HUES6 (cell line): ENCODE data around the gene KIAA1755.

ENCODE experiments used
- H3K27ac ChIP-seq: 2 replicates; pipeline ENCODE4 v1.7.0; 2013; ENCODE audit warnings: low read depth, mild to moderate bottlenecking, low read length, inconsistent platforms
- H3K27me3 ChIP-seq: 2 replicates; pipeline ENCODE4 v1.6.1; 2013; ENCODE audit warnings: low read length; ENCODE audit not compliant: control insufficient read depth, insufficient read depth
- H3K36me3 ChIP-seq: 2 replicates; pipeline ENCODE4 v1.6.1; 2013; ENCODE audit warnings: low read length; ENCODE audit not compliant: control insufficient read depth, insufficient read depth
- H3K4me1 ChIP-seq: 2 replicates; pipeline ENCODE4 v1.6.1; 2013; ENCODE audit warnings: low read length; ENCODE audit not compliant: control insufficient read depth, insufficient read depth
- H3K4me3 ChIP-seq: 2 replicates; pipeline ENCODE4 v1.5.1; 2013; ENCODE audit warnings: low read depth, low read length
- H3K9ac ChIP-seq: one replicate; pipeline ENCODE4 v1.6.1; 2013; ENCODE audit warnings: mild to moderate bottlenecking, low read length
- H3K9me3 ChIP-seq: 2 replicates; pipeline ENCODE4 v1.6.1; 2013; ENCODE audit warnings: low read depth, low read length; ENCODE audit not compliant: control insufficient read depth, insufficient read depth

Gene KIAA1755

GRCh38 chr20:38301309-38301708, 40.8 kb upstream of the KIAA1755 start:
- Histone ChIP-seq H3K9me3 (no peaks in the 10 kb centered on the region), H3K27me3 (no peaks in the 10 kb centered on the region; the same call in 1 of the 2 replicates), H3K36me3 (no peaks in the 10 kb centered on the region), H3K4me1 (peaks cover 9% of the 10 kb centered on the region), H3K27ac (no peak overlapping the region), H3K9ac (no peak overlapping the region), H3K4me3 (no peak overlapping the region)

DNA sequence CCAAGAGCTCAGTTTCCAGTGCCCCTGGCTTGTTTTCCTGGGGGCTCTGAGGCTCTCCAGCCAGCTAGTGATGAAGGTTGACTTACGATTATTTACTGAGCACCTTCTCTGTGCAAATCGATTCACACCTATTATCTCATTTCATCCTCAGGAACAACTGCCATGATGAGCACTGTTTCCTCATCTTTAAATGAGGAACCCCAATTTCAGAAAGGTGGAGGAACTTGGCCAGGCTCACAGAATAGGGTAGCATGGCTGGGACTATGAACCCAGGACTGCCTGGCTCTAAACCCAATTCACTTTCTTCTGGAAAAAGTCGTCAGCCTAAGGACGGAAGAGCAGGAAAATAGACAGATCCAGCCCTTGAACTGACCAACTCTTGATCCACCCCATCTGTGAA, 39.9 kb upstream of the KIAA1755 start:
- Histone ChIP-seq H3K27me3 (no peaks in the 10 kb centered on the region; the same call in 1 of the 2 replicates), H3K4me3 (no peak overlapping the region), H3K36me3 (no peaks in the 10 kb centered on the region), H3K4me1 (peaks cover 9% of the 10 kb centered on the region), H3K9me3 (no peaks in the 10 kb centered on the region), H3K9ac (no peak overlapping the region), H3K27ac (no peak overlapping the region)

GRCh38 chr20:38299963-38300362, 39.4 kb upstream of the KIAA1755 start:
- Histone ChIP-seq H3K27ac (no peak overlapping the region), H3K9ac (no peak overlapping the region), H3K4me1 (peaks cover 9% of the 10 kb centered on the region), H3K36me3 (no peaks in the 10 kb centered on the region), H3K4me3 (no peak overlapping the region), H3K27me3 (no peaks in the 10 kb centered on the region; the same call in 1 of the 2 replicates), H3K9me3 (no peaks in the 10 kb centered on the region)

GRCh38 chr20:38298768-38299288, 38.3 kb upstream of the KIAA1755 start:
- H3K27me3 ChIP-seq: no peaks in the 10 kb centered on the region; the same call in 1 of the 2 replicates
- H3K9ac ChIP-seq: no peak overlapping the region
- H3K9me3 ChIP-seq: no peaks in the 10 kb centered on the region
- H3K27ac ChIP-seq: no peak overlapping the region
- H3K4me1 ChIP-seq: peaks cover 9% of the 10 kb centered on the region
- no peaks in the 10 kb centered on the region for H3K36me3 ChIP-seq
- no peak overlapping the region for H3K4me3 ChIP-seq

- H3K27ac ChIP-seq: no peak overlapping the region
- H3K9ac ChIP-seq: no peak overlapping the region
- no peak overlapping the region for H3K4me3 ChIP-seq
Measured at GRCh38 chr20:38297916-38298674, 37.6 kb upstream of the KIAA1755 start.

DNA sequence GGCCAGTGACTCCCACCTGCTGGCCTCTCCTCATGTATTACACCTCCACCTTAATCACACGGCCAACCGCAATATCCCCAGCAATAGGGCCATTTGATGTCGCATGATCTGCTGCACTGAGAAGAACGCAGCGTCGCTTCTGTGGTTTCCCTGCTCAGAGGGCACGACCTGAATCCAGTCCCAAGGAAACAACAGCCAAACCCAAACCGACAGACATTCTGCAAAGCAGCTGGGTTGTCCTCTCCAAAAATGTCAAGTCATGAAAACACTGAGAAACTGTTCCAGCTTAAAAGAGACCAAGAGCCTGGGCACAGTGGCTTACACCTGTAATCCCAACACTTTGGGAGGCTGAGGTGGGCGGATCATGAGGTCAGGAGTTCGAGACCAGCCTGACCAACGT, 35.9 kb upstream of the KIAA1755 start:
- Histone ChIP-seq H3K27me3 (no peaks in the 10 kb centered on the region), H3K9ac (no peak overlapping the region), H3K9me3 (no peaks in the 10 kb centered on the region), H3K4me1 (peaks cover 9% of the 10 kb centered on the region), H3K27ac (no peak overlapping the region), H3K36me3 (no peaks in the 10 kb centered on the region), H3K4me3 (no peak overlapping the region)

More at GRCh38 chr20:38297916-38298674, 37.6 kb upstream of the KIAA1755 start:
- no peaks in the 10 kb centered on the region for H3K9me3 ChIP-seq
- H3K36me3 ChIP-seq: no peaks in the 10 kb centered on the region
- H3K27me3 ChIP-seq: no peaks in the 10 kb centered on the region; the same call in 1 of the 2 replicates
- H3K4me1 ChIP-seq: peaks cover 9% of the 10 kb centered on the region

DNA sequence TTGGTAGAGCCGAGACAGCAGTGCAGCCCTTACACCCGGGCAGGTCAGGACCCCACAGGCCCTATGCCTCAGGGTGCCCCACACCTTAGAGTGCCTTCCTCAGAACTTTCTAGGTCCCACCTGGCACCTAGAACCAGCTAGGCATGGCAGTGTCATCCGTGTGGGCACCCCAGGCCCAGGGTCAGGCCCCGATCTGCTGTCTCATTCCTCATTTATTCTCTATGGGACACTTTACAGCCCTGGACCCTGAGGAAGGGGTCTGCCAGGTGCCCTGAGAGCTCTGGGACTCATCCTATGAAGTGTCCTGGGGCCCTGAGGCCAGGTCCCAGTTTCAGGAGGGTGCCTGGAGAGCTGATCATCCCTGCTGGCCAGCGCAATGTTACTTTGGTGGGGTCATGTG, 35.3 kb upstream of the KIAA1755 start:
- no peaks in the 10 kb centered on the region for H3K36me3 ChIP-seq
- H3K9me3 ChIP-seq: no peaks in the 10 kb centered on the region
- H3K9ac ChIP-seq: no peak overlapping the region
- H3K4me3 ChIP-seq: no peak overlapping the region
- peaks cover 9% of the 10 kb centered on the region for H3K4me1 ChIP-seq
- H3K27ac ChIP-seq: no peak overlapping the region
- no peaks in the 10 kb centered on the region for H3K27me3 ChIP-seq

- H3K4me1 ChIP-seq: no peaks in the 10 kb centered on the region
- no peaks in the 10 kb centered on the region for H3K27me3 ChIP-seq
- no peak overlapping the region for H3K9ac ChIP-seq
- no peaks in the 10 kb centered on the region for H3K36me3 ChIP-seq
- no peaks in the 10 kb centered on the region for H3K9me3 ChIP-seq
- no peak overlapping the region for H3K4me3 ChIP-seq
- H3K27ac ChIP-seq: no peak overlapping the region
Measured at GRCh38 chr20:38294076-38294591, 33.6 kb upstream of the KIAA1755 start.

DNA sequence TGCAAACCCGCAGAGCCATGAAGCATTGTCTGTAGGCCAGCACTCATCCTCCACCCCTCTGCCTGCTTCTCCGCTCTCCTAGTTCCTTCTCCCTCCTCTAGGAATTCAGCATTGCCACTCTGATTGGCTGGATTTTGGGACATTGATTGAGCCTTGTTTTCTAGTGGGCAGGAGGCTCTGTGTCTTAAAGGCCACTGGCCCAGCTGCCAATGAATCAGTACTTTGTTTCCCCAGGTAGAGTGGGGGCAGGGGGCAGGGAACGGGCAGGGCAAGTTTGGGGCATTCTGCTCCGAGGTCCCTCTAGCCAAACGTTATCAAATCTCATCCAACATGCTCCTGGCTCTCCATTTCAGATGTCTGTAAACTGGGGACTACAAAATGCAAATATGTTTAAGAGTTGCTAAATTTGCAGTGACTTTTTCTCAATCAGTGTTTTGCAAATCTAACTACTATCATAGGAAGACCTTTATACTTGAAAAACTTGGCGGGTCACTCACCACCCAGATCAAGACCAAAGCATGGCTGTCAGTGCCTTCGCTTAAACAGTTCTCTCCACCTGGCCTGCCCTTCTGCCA, 33.0 kb upstream of the KIAA1755 start:
- Histone ChIP-seq H3K9ac (no peak overlapping the region), H3K4me1 (no peaks in the 10 kb centered on the region), H3K27ac (no peak overlapping the region), H3K36me3 (no peaks in the 10 kb centered on the region), H3K27me3 (no peaks in the 10 kb centered on the region), H3K9me3 (no peaks in the 10 kb centered on the region), H3K4me3 (no peak overlapping the region)

DNA sequence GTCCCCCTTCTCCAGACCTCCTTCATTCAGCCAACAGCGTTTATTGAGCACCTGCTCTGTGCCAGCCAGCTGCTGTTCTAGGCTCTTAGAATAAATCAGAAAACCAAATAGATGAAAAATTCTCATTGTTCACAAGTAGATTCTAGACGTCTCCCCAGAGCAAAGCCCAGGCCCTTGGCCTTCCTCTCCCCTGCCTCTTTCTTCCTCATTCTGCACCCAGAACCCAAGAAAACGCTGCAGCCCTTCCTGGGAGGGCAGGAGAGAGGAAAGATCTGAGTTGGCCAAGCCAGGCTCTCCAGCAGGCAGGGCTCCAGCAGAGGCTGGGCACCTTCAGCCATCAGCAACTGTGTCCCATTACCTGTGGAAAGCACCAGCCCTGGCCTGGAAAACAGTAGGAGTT, 31.4 kb upstream of the KIAA1755 start:
- Histone ChIP-seq H3K9ac (no peak overlapping the region), H3K27me3 (no peaks in the 10 kb centered on the region), H3K4me3 (no peak overlapping the region), H3K36me3 (no peaks in the 10 kb centered on the region), H3K27ac (no peak overlapping the region), H3K4me1 (no peaks in the 10 kb centered on the region), H3K9me3 (no peaks in the 10 kb centered on the region)
